HG03139 (cell line): ENCODE measurements around the gene SRC.

Experiments used
- ATAC-seq: cut with Tn5 transposase; IDR thresholded peaks from one replicate; pipeline ENCODE4 v1.9.1; 2021; ENCODE audit not compliant: unreplicated experiment

Gene SRC

DNA sequence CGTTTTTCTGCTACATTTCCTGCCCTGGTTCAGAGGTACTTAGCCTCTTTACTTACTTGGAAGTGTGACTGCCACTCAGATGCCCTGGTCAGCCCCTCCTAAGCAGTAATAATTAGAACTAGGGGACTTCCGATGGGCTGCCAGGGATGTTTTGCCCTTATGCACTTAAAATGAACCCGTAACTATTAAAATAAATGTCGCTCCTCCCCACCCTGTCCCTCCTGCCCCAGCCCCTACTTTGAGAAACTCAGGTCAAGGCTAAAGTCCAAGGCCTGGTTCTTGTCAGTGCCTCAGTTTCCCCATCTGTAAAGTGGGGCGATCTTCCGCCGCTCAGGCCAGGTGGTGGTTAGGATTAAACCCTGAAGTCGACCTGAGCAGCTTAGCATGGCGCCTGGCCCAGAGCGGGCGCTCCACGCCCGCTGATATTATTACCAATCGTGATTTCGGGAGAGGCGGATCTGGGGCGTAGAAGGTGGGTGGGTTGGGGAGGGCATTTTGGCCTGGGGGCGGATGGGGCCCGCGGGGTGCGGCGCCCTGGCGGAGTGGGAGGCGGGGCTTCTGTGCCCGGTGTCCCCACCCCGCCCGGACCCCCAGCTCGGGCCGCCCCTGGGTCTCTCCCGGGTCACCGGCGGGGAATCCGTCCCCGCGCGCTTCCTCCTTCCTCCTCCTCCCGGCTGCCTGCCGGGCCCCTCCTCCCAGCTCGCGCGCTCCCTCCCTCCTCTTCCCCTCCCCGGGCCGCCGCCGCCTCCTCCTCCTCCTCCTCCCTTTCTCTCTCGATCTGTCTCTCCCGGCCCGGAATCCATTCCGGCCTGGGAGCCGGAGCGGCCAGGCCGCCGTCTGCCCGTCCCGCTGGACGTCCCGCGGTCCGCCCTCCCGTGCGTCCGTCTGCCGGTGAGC is at the start of gene SRC:
Gene SRC, plus strand, starts transcription at position 802 of the 897 bp plus-strand sequence. CDS start 38,014 bp downstream, outside the sequence.
- ATAC-seq, result no peak

DNA sequence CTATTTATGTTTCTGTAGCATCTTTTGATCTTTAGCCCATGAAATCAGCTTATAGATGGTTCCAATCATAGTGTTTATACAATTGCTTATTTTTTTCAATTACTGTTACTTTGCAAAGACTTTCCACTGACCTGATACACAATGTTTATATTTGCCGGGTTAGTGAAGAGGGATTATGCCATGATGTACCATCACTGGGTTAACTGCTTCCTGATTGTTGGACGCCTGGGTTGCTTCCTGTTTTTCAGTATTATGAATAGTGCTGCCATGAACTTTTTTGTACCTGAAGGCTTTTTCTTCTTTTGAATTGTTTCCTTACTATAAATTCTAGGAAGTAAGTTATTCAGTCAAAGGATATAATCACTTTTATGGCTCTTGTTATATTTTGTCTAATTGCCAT is 49.6 kb upstream of the SRC start:
- no peak for ATAC-seq

DNA sequence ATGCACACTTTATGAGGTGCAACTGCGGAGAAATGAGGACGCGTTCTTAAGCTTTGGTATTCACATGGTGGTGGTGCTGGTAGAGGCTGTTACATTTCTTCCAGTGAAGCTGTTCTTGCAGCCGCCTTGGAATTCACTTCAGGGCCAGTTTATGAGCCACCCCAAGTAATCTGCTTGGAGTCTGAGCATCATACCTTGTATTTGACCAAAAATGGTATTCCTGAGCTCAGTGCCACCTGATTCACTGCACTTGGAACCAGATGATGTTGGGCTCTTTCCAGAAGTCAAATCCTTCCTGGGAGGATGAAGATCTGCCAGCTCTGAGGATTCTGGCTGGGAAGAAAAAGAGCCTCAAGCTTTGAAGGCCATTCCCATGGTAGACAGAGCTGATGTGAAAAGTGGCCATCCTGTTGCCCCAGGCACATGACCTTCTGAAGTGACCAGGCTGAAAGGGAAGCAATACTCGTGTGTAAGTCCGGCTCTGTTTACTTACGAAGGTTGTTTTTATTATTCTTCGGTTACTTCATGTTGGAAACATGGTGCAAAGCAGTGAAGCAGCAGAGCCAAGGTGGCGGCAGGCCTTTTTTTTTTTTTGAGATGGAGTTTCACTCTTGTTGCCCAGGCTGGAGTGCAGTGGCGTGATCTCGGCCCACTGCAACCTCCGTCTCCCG is 48.7 kb upstream of the SRC start:
- ATAC-seq, result no peak

DNA sequence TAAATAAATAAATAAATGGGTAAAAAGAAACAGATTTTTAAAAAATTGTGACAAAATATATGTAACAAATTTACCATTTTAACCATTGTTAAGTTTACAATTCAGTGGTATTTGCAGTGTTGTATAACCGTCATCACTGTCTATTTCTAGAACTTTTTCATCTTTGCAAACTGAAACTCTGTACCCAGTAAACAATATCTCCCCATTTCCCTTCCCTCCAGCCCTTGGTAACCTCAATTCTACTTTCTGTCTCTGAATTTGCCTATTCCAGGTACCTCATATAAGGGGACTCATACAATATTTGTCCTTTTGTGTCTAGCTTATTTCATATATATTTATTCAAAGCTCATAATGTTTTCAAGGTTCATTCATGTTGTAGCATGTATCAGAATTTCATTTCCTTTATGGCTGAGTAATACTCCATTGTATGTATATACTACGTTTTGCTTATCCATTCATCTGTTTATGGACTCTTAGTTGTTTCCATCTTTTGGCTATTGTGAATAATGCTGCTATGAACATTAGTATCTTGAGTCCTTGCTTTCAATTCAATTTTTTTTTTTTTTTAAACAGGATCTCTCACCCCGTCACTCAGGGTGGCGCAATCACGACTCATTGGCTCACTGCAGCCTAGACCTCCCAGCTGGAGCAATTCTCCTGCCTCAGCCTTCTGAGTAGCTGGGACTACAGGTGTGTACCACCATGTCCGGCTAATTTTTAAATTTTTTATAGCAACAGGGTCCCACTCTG is 47.6 kb upstream of the SRC start:
- no peak for ATAC-seq

DNA sequence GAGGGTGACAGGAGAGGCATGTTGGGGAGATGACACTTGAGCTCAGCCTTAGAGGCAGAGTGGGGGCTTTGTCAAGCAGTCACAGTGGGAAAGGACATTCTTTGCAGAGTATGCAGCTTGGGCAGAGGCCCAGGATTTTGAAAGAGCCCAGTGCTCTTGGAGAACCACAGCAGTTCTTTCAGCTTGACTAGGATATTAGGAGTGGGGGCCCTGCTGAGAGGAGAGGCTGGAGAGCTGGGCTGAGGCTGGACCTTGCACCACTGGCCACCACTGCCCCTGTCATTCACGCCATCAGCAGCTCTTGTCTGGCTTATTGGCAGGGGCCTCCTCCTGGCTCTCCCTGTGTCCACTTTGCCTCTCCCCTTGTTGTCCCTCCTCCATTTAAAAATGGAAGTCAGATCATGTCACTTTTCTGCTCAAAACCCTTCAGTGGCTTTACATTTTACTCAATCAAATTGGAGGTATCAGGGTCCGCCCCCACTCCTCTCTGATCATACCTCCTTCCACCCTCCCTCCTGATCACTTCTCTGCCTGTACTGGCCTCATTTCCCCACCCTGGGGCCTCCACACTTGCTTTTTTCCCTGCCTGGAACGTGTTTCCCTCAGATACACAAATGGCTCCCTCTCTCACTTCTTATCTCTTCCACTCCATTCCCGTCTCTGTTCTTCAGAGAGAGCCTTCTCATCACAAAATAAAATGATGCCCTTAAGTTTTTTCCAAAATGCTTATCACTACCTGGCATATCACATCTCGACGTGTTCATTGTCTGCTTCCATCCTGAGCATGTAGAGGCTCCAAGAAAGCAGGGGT is 46.0 kb upstream of the SRC start:
- ATAC-seq, result no peak

DNA sequence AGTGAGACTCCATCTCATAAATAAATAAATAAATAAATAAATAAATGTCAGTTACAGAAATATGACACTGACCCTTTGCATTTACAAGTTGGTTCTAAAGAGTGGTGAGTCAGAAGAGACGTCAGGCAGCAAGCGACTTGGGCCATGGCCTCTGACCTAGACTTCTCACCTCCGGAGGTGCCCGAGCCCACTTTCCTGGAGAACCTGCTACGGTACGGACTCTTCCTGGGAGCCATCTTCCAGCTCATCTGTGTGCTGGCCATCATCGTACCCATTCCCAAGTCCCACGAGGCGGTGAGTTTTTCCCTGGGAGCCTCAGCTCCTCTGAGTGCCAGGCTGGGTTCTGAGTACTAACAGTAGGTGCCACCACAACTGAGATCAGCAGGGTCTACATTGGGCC is 44.8 kb upstream of the SRC start:
- no peak for ATAC-seq

DNA sequence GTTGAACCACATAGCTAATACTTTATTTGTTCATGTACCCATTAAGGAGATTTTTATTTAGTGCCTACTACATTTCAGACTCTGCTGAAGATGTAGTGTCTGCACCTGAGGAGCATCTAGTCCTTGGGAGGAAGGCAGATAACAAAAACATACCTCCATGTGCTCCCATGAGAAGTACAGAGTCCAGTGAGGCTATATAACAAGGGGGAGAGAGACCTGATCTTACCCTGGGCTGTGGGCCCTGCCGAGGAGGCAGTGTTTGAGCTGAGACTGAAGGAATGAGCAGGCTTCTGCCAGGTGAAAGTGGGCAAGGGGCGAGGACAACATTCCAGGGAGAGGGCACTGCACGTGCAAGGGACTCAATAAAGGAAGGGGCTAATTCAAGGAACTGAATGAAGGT is 44.4 kb upstream of the SRC start:
- no peak for ATAC-seq

DNA sequence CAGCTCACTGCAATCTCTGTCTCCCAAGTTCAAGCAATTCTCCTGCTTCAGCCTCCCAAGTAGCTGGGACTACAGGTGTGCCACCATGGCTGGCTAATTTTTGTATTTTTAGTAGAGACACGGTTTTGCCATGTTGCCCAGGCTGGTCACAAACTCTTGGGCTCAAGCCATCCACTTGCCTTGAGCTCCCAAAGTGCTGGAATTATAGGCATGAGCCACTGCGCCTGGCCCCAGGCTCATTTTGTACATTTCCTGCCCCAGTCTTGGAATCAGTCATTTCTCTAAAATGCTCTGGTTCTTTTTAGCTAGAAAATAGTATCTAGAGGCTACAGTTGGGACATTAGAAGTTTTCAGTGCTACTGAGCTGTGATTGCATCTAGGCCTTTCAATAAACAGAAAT is 43.0 kb upstream of the SRC start:
- ATAC-seq, result no peak

DNA sequence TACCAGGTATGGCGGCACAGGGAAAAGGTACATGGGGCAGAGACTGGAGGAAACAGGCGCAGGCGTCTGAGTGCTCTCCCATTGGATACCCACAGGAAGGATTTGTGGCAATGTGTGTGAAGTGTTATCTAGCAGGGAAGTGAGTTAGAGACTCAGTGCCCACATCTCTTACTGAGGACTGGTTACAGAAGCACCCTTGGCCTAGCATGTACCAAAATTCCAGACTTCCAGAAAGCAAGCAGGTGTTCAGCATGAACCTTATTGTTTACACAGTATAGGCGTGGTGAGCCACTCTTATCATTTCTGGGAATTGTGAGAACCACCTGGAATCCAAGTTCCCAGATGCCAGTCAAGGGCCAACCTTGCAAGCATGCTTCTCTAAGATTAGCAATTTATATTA is 42.3 kb upstream of the SRC start:
- ATAC-seq, result no peak

DNA sequence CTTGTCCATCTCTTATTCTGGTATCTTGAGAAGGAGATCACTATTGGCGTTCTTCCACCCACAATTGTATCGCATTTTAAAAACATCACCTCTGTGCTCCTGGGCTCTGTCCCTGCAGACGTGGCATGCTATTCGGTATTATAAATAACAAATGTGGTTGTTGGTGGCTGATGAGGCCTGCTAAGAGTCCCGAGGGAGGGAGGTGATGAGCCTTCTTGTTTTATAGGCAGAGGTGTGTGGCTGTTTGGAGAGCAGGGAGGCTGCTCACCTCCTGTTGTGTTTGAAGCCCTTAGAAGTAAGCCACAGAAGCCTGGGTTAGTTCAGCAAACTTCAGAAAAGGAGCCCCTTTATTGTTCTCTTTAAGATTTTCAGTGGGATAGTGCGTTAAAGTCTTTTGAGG is 40.9 kb upstream of the SRC start:
- no peak for ATAC-seq

DNA sequence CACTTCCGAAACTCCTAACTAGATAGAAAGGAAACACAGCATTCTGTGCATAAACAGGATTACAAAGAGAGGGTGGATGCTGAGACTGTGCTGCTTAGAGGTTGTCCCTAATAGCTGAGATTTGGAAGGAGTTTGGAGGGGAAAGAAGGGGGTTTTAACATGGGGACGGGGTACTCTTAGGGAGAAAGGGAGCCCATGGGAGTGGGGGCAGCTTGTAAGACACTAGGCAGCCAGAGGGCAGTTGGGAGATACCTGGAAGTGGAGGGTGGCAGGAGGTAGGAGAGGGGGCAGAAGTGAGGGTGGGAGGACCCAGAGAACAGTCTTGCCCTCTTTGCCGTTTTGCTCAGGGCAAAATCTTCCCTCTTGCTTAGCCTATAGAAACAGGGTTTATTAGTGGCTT is 40.1 kb upstream of the SRC start:
- ATAC-seq, result no peak

DNA sequence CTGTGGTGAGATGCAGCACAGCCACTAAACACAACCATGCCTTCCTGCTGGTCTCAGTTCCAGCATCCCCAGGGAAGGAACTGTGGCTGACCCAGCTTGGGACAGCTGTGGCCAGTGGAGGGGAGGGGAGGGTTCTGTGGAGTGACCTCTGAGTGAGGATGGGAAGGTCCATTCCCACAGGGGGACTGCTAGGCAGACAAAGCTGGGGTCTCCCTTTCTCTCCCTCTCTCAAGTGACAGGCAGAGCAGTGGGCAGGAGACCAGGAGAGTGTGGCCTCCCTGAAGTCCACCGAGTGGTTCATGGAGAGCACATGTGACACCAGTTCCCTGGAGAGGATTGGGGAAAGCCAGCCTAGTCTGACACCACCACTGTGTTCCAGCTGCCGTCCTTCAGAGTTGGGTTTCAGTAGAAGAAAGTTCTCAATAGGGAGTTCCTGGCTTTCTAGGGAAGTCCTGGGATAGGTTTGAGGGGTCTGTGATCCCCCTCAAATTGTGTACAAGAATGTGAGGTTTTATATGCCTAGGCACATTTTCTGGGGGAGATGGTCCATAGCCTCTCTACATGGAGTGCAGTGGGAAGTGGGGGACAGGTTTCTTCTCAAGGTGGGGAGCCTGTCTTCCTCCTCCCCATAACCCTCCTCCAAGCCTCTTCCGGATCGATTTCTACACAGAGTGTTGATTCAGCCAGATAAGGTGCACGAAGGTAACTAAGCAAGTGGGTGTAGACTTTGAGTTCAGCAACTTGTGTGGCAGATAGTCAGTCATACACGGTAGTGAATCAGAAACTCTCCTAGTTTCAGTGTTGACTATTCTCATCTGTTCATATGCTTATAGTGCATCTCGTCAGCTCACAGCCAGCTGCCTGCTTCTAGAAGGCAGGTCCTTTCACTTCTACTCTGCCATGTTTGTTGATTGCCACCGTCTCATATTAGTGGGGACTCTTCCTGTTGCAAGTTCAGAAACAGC is 37.6 kb upstream of the SRC start:
- ATAC-seq, result peak; percentile 87

DNA sequence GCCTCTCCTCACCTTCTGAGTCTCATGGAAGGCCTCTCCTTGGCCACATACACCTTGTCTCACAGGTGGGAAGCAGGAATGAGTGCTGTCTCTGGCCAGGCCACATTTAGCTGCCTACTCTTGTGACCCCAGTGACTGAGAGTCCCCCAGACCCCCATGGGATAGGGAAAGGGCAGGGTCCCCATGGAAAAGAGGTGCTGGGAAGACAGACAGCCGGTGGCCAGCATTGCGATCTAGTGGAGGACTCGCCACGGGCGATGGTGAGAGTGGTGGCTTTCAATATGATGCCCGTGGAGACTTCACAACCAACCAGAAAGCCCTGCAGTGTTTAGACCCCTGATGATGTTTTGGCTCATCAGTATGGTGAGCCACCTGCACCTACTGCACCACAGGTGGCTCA is 36.6 kb upstream of the SRC start:
- no peak for ATAC-seq

DNA sequence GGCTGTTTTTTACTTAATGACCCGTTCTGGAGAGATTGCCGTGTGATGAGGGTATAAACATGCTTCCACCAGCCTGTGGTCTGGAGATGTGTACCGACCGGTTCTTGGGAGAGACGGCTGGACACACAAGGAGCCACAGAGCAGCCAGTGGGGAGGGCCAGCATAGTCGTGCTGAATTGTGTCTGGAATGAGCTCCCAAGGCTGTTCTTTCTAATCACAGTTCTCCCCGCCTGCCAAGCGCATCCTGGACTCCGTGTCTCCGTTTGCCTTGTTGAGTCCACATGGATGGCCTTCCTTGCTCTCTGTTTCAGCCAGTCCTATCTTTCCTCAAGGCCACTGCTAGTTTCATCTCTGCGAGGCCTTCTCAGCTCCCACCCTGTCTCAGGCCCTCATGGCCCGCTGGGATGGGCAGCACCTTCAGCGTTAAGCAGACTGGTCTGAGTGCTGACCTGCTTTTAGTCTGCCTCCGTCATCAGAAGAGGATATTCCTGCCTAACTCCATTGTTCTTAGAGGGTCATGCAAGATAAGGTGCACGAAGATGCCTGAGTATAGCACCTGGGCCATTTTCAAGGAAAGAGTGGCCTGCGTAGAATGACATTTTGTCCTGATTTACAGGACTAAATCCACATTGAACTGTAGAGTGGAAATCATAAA is 35.9 kb upstream of the SRC start:
- ATAC-seq, result no peak

DNA sequence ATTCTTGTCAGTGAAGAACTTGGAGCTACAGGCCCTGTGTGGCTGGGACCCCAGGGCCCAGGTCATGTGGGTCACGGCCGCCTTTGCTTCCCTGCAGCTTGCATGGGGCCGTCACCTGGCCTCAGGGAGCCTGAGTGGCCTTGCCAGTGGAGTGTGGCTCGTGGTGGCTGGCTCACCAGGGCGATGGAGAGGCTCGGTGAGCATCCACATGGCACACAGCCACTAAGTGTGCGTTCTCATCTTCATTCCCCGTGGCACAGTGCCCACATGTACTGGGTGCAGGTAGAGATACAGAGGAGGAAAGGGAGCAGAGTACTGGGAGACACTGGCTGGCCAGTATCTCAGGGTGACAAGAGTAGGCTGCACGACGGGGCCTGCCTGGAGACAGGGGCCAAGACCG is 35.0 kb upstream of the SRC start:
- ATAC-seq, result no peak

DNA sequence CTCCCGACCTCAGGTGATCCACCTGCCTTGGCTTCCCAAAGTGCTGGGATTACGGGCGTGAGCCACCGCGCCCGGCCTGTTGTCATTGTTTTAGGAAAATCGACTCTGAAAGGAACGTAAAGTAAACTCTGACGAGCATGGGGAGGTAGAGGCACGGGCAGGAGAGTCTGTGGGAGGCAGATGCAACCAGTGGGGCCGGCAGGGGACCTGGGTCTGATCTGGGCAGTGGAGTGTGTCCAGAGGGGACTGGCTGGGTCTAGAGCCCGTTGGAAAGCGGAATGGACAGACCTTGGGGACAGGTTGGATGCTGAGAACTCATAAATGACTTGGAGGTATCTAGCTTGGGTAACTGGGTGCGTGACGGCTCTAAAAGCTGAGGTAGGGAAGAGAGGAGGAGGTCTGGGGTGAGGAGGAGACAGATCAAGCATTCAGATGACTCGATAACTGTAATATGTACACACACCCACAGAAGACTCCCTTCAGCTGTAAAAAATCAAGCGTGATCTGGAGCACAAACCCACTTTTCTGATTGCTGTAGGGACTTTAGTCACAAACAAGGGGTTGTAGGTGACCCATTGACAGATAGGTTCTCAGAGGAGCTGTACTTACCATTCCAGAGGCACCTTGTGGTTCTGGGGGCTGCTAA is 34.1 kb upstream of the SRC start:
- no peak for ATAC-seq

DNA sequence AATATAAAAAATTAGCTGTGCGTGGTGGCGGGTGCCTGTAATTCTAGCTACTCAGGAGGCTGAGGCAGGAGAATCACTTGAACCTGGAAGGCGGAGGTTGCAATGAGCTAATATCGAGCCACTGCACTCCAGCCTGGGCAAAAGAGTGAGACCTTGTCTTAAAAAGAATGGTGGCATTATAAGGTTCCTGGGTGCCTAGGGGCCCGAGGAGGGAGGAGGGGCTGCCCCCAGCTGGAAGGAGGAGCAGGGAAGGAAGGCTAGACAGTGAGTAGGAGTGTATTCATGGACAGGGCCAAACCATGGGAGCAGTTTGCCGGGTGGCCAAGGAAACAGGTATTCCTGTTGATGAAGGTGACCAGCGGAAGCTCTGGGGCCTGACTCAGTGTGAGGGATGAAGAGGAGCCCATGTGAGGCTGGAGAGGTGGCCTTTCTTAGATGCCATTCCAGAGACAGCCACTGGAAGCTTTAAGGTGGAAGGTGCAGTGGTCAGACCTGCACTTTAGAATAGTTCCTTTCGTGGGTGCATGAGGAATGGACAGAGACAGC is 32.3 kb upstream of the SRC start:
- ATAC-seq, result no peak

DNA sequence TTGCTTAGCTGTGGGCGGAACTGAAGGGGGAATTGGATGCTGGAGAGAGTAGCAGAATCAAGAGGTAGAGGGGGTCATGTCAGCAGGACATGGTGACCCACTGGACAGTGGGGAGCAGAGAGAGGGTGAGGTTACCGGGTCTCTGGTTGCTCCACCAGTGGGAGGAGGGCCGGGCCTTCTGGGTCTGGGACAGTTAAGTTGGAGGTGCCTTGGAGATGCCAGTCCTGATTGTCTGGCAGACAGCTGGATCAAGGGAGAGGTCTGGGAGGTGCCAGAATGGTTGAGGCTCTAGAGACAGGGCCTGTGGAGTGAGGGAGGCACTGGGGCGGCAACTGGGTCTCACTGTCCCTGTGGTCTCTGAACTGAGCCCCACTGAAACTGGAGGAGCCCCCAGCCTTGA is 31.8 kb upstream of the SRC start:
- no peak for ATAC-seq

DNA sequence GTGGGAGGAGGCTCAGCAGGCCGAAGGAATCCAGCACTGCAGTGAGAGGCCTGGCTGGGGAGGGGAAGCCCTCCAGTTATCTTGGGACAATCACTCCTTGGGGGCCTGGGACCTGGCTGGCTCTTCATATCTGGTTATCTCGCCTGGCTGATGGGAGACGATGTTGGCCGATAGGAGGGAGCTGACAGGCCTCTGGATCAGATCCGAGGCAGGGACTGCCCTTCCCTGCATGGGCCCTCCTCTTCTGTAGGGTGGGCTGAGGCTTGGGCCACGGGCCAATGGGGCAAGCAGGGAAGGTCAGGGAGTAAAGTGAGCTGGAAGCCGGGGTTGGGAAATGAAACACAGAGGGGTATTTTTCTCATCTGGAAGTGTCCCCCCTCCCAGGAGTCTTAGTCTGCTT is 31.3 kb upstream of the SRC start:
- ATAC-seq, result no peak
